Putamen (tissue), 1 donor: ENCODE data around the gene SCN8A.

Experiments used
- DNase-seq: peaks from one replicate; pipeline ENCODE4 v3.0.0-alpha.2; 2016; ENCODE audit warnings: low spot score

The SCN8A gene

DNA sequence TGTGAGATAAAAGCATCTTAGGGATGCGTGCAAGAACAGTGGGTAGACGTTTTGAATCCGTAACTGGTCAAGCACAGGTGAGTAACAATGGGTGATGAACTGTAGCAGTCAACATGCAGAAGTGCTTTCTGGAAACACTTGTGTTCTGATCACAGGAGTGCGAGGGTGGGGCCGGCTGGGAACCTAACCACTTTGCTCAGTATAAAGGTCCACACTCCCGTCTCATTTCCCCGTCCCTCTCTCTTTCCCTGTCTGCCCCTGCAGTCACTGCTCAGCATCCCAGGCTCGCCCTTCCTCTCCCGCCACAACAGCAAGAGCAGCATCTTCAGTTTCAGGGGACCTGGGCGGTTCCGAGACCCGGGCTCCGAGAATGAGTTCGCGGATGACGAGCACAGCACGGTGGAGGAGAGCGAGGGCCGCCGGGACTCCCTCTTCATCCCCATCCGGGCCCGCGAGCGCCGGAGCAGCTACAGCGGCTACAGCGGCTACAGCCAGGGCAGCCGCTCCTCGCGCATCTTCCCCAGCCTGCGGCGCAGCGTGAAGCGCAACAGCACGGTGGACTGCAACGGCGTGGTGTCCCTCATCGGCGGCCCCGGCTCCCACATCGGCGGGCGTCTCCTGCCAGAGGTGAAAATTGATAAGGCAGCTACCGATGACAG is 130.4 kb downstream of the SCN8A start:
- DNase-seq = peak; percentile 13

DNA sequence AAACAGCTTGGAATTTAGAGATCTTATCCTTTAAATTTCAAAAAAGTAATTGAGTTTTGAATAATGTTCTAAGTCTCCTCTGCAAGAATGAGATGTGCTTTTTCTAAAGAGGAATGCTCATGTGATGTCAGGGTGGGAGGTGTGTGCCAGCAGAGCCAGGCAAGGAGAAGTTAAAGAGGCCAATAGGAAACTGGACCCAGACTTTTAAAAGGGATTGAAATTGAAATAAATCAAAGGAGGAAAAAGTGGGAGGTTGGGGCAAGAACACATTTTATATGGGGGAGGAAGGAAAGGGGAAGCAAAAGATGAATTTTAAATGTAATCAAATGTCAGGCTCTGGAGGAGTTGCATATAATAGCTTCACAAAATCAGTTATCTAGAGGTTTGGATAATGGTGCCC is 131.4 kb downstream of the SCN8A start:
- peak; percentile 52 for DNase-seq

DNA sequence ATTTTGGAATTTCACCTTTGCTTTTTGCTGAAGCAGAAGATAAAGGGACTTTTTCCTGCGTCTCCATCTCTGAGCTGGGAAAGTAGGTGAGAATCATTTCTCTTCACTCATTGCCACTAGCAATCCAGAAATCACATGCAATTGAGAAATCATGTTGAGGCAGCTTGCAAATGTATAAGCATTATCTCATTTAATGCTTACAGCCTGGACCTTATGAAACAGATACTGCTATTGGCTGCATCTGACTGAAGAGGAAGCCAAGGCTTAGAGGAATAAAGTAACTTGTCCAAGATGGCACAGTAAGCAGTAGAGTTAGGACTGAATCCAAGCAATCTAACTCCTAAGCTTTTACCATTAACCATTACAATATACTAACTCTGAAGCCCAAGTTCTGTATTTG is 135.1 kb downstream of the SCN8A start:
- DNase-seq = no peak

DNA sequence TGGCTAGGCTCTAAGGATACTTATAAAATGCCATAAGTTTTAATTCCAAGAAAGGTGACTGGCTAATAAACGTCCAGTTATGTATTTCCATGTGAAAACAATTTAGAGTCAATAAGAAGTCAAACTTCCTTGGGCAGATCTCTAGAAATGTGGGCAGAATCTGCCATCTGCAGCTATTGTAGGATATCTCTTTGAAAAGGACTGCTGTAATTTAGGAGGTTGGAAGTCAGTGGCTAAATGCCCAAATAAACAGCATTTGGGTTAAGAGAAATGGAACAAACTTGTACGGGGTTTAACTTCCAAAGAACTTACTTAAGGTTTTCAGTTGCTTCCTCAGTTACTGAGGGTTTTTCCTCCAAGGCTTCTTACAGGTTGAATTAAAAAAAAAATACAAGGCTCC is 135.9 kb downstream of the SCN8A start:
- DNase-seq = no peak

DNA sequence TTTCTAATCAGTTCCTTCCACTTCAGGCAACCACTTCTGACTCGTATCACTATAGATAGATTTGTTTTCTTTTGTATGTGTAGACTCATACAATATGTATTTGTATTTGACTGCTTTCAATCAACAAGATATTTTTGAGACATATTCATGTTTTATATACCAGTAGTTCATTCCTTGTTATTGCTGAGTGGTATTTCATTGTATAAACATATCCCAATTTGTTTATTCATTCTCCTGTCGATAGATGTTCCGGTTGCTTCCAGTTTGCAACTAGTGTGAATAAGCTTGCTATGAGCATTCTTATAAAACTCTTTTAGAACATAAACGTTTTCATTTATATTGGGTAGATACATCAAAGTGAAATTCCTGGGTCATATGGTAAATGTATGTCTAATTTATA is 138.3 kb downstream of the SCN8A start:
- no peak for DNase-seq

GRCh38 chr12:51730745-51731144 is 139.7 kb downstream of the SCN8A start:
- no peak for DNase-seq

DNA sequence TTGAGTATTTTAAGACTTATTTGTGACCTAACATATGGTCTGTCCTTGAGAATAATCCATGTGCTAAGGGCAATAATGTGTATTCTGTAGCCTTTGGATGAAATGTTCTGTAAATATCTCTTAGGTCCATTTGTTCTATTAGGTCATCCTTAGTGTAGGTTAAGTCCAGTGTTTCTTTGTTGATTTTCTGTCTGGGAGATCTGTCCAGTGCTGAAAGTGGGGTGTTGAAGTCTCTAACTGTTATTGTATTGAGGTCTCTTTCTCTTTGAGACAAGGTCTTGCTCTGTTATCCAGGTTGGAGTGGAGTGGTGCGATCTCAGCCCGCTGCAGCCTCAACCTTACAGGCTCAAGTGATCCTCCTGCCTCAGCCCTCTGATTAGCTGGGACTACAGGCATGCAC is 149.5 kb downstream of the SCN8A start:
- DNase-seq = no peak

DNA sequence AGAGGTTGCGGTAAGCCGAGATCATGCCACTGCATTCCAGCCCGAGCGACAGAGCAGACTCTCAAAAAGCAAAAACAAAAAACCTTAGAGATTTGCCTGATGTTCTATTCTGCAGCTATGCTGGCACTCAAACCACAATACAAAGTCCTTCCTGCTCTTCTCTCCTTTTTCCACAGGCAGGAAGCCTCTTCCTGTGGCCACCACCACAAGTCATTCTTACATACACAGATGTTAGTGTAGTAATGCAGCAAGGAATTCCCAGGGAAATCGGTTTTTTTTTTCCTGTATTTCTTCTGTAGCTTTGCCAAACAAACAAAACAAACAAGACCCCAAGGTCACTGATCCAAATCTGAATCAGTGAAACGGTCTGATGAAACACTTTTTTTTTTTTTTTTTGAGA is 153.2 kb downstream of the SCN8A start:
- DNase-seq = no peak

DNA sequence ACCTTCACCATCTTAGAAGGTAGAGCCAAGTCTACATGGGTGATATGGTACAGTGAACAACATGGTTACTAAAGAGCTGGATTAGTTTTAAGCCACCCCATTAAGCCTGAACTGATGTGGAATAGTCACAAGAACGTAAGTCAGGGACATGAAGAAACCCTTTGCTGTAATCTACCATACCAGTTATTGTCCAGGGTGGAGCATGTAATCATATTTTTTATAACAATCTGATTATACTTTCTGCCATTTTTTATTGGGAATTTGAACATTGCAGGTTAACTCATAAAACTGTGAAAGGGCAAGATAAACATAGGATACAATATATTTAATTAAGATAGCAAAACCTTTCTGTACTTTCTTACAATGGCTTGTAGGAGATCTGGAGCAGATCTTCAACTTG is 153.9 kb downstream of the SCN8A start:
- DNase-seq = no peak

DNA sequence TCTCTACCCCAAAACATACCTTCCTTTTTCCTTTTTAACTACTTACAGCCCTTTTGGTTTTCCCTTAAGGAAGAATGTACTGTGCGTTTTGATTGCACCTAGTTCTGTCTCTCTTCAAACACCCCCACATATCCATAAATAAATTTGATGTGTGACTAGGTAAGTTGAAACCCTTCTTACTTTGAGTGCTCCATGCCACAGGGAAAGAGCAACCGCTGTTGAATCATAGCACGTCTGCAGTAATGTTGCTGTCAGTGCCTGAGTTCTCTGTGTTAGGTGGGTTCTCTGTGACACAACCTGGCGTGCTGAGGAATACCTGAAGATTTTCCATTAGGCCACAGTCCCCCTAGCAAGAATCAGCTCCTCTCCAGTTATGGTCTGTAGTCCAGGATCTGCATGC is 155.4 kb downstream of the SCN8A start:
- peak; percentile 69 for DNase-seq

GRCh38 chr12:51748235-51748634 is 157.2 kb downstream of the SCN8A start:
- DNase-seq = no peak

DNA sequence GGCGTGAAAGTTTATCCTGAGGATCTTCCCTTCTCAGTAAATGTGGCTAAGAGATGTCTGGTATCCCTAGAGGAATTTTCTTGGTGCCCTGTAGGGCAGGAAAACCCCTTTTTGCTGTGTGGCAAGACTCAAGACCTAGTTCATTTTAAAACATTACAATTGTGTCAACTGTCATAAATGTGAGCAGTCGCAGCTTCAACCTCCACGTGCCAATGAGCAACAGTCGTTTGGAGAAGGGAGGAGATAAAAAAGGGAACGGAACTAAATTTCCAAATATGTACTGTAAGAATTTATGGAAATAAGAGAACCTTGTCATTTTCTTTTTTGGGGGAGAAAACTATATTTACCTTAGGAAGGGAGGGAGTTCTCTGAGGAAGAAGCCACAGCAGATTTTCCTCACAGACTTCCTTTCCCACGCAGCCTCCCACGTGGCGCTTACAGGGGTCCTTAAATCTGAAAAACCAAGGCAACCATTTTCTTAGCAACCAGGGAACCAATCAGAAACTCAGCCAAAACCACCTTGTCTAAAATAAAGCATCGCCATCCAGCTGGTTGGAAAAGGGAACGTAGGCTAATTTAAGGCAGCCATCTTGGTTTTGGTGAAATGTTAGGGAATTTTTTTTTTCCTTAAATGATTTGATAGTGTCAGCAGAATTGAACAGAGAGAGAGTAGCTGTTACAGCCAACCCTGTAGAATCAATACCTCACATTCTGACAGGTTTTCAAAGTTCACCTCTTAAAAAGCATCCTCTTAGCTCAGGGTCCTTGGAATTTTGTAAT is 158.4 kb downstream of the SCN8A start:
- peak; percentile 84 for DNase-seq

GRCh38 chr12:51749986-51750317 is 158.9 kb downstream of the SCN8A start:
- DNase-seq = no peak

DNA sequence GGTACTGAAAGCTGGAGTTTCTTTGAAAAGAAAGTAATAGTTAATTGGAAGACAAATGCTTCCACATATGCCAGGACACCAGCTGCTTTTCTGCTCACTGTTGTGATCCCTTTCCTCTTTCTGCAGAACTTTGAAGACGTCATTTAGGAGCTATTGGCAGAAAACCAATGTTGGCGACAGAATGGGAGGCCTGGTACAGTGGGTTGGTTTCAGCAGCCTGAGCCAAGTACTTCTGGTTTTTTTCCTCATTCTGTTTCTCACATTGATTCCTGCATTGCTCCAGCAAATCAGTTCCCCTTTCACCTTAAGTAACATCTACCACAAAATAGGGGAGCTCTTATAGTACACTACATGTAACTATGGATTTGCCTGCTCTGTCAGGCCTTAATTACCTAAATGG is 160.6 kb downstream of the SCN8A start:
- DNase-seq = peak; percentile 84

DNA sequence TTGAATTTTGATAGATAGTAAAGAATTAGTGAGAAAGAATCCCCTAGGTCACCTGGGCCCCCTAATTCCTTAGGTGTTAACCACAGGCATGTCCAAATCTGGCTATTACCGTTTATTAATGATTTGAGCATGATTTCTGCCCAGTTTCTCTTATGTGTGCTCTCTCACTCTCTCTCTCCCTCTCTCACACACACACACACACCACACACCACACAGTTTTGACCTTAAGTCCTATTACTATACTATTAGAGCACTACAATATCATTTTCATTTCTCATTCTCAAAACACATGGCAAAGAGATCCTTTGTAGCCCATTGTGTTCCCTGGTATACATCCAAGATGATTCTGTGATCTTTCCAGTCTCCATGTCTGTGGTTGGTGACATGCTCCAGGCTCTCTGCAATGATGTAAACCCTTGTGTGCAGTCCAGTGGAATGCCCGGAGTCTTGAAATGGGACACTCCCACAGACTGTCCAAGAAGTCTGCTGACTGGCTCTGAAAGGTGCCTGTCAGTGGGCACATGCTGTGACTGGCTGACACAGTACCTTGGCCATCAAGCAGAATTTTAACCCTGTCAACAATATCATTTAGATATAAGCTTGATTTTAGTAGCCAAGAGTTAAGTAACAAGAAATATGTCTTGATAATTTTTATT is 161.3 kb downstream of the SCN8A start:
- DNase-seq = peak; percentile 95

- DNase-seq = no peak
Observed at GRCh38 chr12:51753980-51754675, 163.1 kb downstream of the SCN8A start.

DNA sequence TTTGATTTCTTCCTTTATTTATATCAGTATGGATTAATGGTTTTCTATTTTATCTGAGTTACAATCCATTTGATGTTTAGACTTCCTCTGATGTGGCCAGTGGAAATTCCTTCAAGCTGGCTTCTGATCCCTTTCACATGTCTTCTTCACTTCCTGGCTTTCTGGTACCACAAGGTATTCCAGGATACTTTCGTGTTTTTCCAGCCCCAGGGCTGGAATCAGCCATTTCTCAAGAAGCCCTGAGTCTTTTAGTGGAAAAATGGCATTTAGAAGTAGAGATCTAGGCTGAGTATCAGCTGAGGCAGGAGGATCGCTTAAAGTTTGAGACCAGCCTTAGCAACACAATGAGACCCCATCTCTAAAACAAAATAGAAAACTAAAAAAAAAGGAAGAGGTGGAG is 164.2 kb downstream of the SCN8A start:
- DNase-seq = no peak

DNA sequence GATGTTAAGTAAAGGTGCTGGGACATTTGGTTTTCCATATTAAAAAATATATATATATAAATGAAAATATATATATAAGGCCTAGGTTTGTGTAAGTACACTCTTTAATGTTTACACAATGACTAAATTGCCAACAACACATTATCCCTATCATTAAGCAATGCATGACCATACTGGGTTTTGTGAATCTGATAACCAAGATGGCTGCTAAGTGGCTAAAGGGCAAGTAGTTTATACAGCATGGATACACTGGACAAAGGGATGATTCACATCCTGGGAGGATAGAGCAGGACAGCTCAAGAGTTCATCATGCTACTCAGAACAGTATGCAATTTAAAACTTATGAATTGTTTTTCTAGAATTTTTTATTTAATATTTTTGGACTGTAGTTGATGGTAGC is 168.1 kb downstream of the SCN8A start:
- DNase-seq = no peak

- DNase-seq = no peak
Observed at GRCh38 chr12:51759695-51760094, 168.7 kb downstream of the SCN8A start.

DNA sequence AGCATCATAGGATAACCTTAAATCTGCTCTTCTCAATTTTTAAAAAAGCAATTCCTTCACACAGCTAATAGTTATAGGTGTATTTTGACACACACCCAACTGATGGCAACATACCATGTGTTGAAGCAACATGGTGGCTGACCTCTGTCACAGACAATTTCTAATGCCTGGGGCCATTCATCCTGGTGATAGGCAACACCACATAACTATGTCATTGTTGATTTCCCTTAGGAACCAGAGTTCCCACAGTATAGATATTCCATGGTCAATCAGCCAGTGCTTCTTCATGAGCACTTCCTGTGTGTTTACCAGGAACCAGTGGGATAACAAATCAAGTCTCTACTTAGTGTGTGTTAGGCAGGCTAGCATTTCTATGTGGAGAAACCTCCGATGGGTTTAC is 169.2 kb downstream of the SCN8A start:
- DNase-seq = no peak

DNA sequence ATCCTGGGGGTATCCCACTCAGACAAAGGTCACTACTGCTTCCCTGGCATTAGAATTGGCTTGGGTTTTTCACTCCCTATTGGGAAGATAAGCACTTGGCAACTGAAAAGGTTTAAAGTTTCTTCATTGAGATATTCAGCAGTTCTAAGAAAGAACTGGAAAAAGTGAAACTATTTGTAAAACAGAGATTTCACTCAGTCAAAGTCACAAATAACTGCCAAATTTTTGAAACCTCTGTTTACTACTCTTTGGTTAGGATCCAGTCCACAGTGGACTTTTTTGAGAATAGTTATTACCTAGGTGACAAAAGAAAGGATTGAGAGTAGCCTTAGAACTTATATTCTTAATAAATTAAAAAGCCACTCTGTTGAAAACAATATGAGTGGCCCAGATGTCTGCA is 172.7 kb downstream of the SCN8A start:
- no peak for DNase-seq

DNA sequence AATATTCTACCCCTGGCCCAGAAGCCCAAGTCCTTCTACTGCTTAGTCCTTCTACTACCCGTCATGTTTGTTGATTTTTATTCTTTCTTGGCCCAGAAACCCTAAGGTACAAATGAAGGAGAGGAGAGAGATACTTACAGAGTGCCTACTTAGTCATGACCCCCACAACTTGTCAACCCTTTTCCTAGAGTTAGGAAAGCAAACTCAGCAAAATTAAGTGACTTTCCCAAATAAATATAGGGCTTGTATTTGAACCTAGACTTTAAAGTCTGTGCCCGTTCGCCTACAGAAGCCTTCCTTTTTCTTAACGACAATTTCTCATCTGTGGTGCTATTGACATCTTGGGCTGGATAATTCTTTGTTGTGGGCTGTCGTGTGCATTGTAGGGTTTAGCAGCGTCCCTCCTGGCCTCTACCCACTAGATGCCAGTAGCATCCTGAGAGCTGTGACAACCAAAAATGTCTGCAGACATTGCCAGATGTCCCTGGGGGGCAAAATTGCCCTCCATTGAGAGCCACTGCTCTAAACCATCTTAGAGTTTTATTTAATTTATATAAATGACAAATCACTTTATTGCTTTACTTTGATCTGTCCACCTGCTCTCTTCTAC is 175.1 kb downstream of the SCN8A start:
- no peak for DNase-seq
